ENCODE results near the gene RNU6-9.

RNU6-9 gene

DNA sequence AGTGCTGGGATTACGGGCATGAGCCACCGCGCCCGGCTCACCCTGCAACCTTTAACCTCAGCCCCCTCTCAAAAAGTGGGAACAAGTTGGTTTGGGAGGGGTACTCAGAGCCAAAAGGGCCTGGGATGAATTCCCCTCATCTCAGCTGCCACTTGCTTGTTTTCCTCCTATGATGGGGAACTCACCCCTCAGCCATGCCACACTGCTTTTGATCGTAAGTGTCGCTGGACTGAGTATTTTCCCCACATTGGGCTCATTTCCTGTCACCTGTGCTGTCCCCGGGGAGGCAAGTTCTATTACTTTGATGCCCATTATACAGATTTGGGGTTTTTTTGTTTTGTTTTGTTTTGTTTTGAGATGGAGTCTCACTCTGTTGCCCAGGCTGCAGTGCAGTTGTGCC, 13.2 kb downstream of the RNU6-9 start:
- no peaks in the 10 kb centered on the region for H3K27me3 Mint-ChIP-seq (ENCODE audit: low read depth)
- H3K36me3 Mint-ChIP-seq (ENCODE audit: low read depth): peaks cover 18% of the 10 kb centered on the region
- H3K4me3 Mint-ChIP-seq: no peak overlapping the region

GRCh38 chr19:907183-907853, 14.0 kb downstream of the RNU6-9 start:
- Mint-ChIP-seq H3K36me3 (ENCODE audit: low read depth) (peaks cover 18% of the 10 kb centered on the region), H3K4me3 (peak overlapping the region; percentile 34), H3K27me3 (ENCODE audit: low read depth) (no peaks in the 10 kb centered on the region), H3K4me1 (ENCODE audit: low read depth) (peaks cover 35% of the 10 kb centered on the region), H3K9me3 (no peaks in the 10 kb centered on the region), H3K27ac (peak overlapping the region; percentile 85)

More for the DNA sequence above, 13.2 kb downstream of the RNU6-9 start:
- Mint-ChIP-seq H3K27ac (peak overlapping the region; percentile 85), H3K9me3 (no peaks in the 10 kb centered on the region), H3K4me1 (ENCODE audit: low read depth) (peaks cover 35% of the 10 kb centered on the region)

- H3K27ac Mint-ChIP-seq: peak overlapping the region; percentile 85
- peaks cover 30% of the 10 kb centered on the region for H3K4me1 Mint-ChIP-seq (ENCODE audit: low read depth)
- H3K27me3 Mint-ChIP-seq (ENCODE audit: low read depth): no peaks in the 10 kb centered on the region
- H3K4me3 Mint-ChIP-seq: peak overlapping the region; percentile 78
- H3K36me3 Mint-ChIP-seq (ENCODE audit: low read depth): peaks cover 11% of the 10 kb centered on the region
- no peaks in the 10 kb centered on the region for H3K9me3 Mint-ChIP-seq
These were observed 18.1 kb downstream of the RNU6-9 start for GRCh38 chr19:911197-912033.

GRCh38 chr19:912181-913079, 19.1 kb downstream of the RNU6-9 start:
- peak overlapping the region; percentile 82 for H3K27ac Mint-ChIP-seq
- no peaks in the 10 kb centered on the region for H3K27me3 Mint-ChIP-seq (ENCODE audit: low read depth)
- H3K4me3 Mint-ChIP-seq: peak overlapping the region; percentile 79
- no peaks in the 10 kb centered on the region for H3K9me3 Mint-ChIP-seq
- H3K36me3 Mint-ChIP-seq (ENCODE audit: low read depth): peaks cover 11% of the 10 kb centered on the region
- peaks cover 25% of the 10 kb centered on the region for H3K4me1 Mint-ChIP-seq (ENCODE audit: low read depth)

GRCh38 chr19:913080-913748, 19.9 kb downstream of the RNU6-9 start, which contains the start of gene R3HDM4:
Gene R3HDM4, minus strand, starts transcription at chr19:913219. Its CDS starts 62 bp downstream, at chr19:913157.
- Mint-ChIP-seq H3K27ac (peak within 1 kb of the TSS; percentile 89), H3K4me3 (peak within 1 kb of the TSS; percentile 87), H3K4me1 (ENCODE audit: low read depth) (peaks cover 24% of the 10 kb centered on the region), H3K9me3 (no peaks in the 10 kb centered on the region), H3K27me3 (ENCODE audit: low read depth) (no peaks in the 10 kb centered on the region), H3K36me3 (ENCODE audit: low read depth) (peaks cover 11% of the 10 kb centered on the region)

GRCh38 chr19:916645-917322, 23.5 kb downstream of the RNU6-9 start:
- H3K27ac Mint-ChIP-seq: no peak overlapping the region
- no peak overlapping the region for H3K4me3 Mint-ChIP-seq
- H3K36me3 Mint-ChIP-seq (ENCODE audit: low read depth): no peaks in the 10 kb centered on the region
- H3K4me1 Mint-ChIP-seq (ENCODE audit: low read depth): peaks cover 12% of the 10 kb centered on the region
- peaks cover under 1% of the 10 kb centered on the region for H3K27me3 Mint-ChIP-seq (ENCODE audit: low read depth)
- H3K9me3 Mint-ChIP-seq: no peaks in the 10 kb centered on the region

DNA sequence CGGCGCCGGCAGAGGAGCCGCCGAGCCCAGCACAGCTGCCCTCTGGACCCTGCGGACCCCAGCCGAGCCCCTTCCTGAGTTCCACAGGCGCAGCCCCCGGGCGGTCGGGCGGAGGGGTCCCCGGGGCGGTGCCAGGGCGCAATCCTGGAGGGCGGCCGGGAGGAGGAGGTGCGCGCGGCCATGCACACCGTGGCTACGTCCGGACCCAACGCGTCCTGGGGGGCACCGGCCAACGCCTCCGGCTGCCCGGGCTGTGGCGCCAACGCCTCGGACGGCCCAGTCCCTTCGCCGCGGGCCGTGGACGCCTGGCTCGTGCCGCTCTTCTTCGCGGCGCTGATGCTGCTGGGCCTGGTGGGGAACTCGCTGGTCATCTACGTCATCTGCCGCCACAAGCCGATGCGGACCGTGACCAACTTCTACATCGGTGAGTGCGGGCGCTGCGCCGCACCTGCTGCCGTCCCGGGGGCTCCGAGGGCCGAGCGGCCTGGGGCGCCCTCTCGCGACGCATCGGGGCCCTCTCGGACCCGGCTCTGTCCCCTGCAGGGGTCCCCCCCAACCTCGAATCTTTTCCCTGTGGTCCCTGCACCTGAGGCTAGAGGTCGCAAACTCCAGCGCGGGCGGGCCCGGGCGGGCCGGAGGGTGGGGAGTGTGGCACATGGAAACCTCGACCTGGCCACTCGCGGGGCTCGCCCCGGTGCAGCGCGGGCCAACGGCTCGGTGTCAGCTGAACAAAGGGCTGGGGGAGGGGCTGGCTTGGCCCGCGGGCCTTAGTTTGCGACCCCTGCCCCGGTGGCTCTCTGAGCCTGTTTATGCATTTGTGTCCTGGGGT, 24.3 kb downstream of the RNU6-9 start, which contains the start of gene KISS1R:
Gene KISS1R, plus strand, starts transcription at position 11 of the 829 bp plus-strand sequence. Its CDS starts 170 bp downstream, at position 181.
- no peaks in the 10 kb centered on the region for H3K9me3 Mint-ChIP-seq
- H3K27me3 Mint-ChIP-seq (ENCODE audit: low read depth): peaks cover 3% of the 10 kb centered on the region
- peaks cover 15% of the 10 kb centered on the region for H3K4me1 Mint-ChIP-seq (ENCODE audit: low read depth)
- H3K27ac Mint-ChIP-seq: peak within 1 kb of the TSS; percentile 63
- H3K36me3 Mint-ChIP-seq (ENCODE audit: low read depth): peaks cover 1% of the 10 kb centered on the region
- peak within 1 kb of the TSS; percentile 63 for H3K4me3 Mint-ChIP-seq

GRCh38 chr19:918152-918437, 24.8 kb downstream of the RNU6-9 start:
- peak overlapping the region; percentile 63 for H3K27ac Mint-ChIP-seq
- peaks cover 15% of the 10 kb centered on the region for H3K4me1 Mint-ChIP-seq (ENCODE audit: low read depth)
- peaks cover 3% of the 10 kb centered on the region for H3K27me3 Mint-ChIP-seq (ENCODE audit: low read depth)
- H3K9me3 Mint-ChIP-seq: no peaks in the 10 kb centered on the region
- peaks cover 1% of the 10 kb centered on the region for H3K36me3 Mint-ChIP-seq (ENCODE audit: low read depth)
- H3K4me3 Mint-ChIP-seq: peak overlapping the region; percentile 63

- peaks cover 3% of the 10 kb centered on the region for H3K27me3 Mint-ChIP-seq (ENCODE audit: low read depth)
- peaks cover 1% of the 10 kb centered on the region for H3K36me3 Mint-ChIP-seq (ENCODE audit: low read depth)
- peaks cover 15% of the 10 kb centered on the region for H3K4me1 Mint-ChIP-seq (ENCODE audit: low read depth)
- H3K4me3 Mint-ChIP-seq: no peak overlapping the region
- no peak overlapping the region for H3K27ac Mint-ChIP-seq
- no peaks in the 10 kb centered on the region for H3K9me3 Mint-ChIP-seq
These were observed 25.4 kb downstream of the RNU6-9 start for GRCh38 chr19:918481-919198.

- Mint-ChIP-seq H3K4me1 (ENCODE audit: low read depth) (peaks cover 16% of the 10 kb centered on the region), H3K36me3 (ENCODE audit: low read depth) (peaks cover 1% of the 10 kb centered on the region), H3K27me3 (ENCODE audit: low read depth) (peaks cover 3% of the 10 kb centered on the region), H3K4me3 (peak overlapping the region; percentile 17), H3K9me3 (no peaks in the 10 kb centered on the region), H3K27ac (no peak overlapping the region)
These were observed 26.1 kb downstream of the RNU6-9 start for GRCh38 chr19:919199-920050.

GRCh38 chr19:920051-920864, 27.0 kb downstream of the RNU6-9 start:
- Mint-ChIP-seq H3K27me3 (ENCODE audit: low read depth) (peaks cover 3% of the 10 kb centered on the region), H3K36me3 (ENCODE audit: low read depth) (peaks cover 1% of the 10 kb centered on the region), H3K4me3 (peak overlapping the region; percentile 81), H3K27ac (peak overlapping the region; percentile 83), H3K9me3 (no peaks in the 10 kb centered on the region), H3K4me1 (ENCODE audit: low read depth) (peaks cover 16% of the 10 kb centered on the region)
